CD1c-positive myeloid dendritic cell (primary cell): ENCODE results near the gene DYSF.

Source experiments
- DNase-seq: peaks from one replicate; pipeline ENCODE4 v3.0.0-alpha.2; 2016; ENCODE audit errors: extremely low spot score

Gene DYSF

DNA sequence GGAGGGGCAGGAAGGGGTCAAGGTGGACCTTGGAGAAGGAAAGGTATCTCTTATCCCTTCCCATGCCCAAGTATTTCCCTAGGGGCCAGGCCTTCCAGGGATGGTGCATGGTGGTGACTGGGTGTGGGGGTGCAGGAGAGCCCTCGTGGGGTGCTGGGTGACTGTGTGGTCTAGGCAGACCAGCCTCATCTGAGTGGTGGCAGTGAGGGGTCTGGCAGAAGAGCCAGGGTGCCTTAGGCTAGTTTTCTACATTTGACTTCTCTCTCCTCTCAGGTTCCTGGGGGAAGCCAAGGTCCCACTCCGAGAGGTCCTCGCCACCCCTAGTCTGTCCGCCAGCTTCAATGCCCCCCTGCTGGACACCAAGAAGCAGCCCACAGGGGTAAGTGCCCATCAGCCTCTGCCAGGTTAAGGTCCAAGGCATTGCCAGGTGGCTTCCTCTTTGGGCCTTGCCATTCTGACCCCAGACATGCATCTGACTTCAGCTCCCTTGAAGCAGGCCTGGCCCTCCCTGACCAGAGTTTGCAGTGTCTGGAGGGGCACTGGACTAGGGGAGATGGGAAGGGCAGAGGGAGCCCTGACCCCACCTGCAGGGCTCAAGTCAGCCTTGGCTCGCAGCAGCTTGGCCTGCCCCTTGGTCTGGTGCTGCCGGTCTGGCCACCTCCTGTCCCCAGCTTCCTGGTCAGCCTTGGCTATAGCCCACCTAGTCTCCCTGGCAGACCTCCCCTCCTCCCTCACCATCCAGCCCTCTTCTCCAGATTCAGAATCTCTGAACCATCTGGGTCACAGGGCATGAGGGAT is 49.8 kb downstream of the DYSF start:
- no peak for DNase-seq

DNA sequence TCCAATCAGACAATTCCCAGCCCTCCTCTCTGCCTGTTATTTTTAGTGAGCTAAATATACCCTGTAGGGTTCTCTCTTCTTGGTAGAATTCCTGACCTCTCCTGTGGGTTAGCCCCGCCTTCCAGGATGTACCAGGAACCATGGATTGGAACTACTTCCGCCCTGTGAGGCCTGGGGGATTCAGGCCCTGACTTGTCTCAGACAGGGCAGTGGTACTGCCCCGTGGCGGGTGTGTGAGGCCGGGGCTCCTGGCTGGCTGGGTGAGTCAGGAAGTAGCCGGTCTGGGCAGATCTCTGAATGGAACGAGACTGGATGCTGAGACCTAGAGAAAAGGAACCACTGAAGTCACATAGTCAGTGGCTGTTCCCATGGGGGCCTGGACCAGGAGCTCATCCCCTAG is 50.5 kb downstream of the DYSF start:
- no peak for DNase-seq

DNA sequence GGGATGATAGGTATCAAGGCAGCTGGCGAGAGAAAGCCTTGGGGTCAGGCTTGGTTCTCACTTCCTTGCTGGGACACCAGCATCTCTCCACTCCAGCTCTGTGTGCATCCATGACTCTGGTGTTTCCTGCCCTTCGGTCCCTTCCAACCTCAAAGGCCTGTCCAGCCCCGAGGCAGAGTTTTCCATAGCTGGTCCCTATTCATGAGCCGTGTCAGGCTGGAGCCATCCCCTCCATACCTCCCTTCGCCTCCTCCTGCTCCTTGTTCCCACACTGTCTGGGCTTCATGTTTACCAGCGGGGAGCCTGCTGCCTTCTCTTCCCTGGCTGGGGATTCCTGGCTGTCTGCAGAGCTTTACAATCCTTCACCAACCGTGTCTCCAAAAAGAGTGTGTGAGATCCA is 51.2 kb downstream of the DYSF start:
- DNase-seq = no peak

DNA sequence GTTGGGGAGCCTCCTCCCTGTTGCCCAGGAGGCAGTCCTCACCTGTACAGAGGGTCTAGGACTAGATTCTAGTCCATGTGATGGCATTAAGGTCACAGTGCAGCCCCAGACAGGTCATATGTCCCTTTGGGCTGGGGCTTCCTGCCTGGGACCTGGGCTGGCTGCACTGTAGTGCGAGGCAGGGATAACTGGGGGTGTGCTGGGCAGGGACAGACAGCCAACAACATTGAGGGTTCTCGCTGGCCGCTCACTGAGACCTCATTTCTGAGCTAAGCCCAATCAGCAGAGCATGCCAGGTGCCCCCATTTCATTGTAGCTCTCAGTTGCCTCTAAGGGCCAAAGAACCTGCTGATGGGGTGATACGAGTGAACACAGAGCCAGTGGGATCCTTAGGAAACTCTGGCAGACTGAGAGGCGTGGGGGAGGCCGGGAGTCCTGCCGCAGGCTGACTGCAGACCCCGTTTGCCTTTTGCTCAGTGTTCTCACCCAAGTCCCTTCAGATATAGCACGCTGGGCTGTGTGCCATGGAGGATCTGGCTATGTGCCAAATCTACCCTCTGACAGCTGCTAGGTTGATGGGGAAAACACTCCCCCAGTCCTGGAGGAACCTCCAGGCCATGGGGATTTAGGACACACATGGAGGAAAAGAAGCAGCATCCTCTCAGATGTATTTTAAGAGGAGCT is 51.9 kb downstream of the DYSF start:
- DNase-seq = no peak

DNA sequence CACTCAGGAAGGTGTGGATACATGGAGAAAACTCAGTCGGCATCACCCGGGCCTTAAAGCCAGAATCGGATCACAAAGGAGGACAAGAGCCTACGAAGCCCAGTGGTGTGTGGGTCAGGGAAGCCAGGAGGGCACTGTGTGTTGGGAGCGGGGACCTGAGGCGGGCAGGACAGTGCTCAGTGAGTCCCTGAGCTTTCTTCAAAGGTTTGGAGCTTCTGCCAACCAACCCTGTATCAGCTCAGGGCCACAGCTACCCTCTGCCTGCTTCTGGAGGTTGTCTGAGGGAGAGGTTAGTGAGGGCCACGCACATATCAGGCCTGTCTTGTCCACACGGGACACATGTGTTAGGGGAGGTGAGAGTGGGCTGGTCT is 52.4 kb downstream of the DYSF start:
- DNase-seq = no peak

DNA sequence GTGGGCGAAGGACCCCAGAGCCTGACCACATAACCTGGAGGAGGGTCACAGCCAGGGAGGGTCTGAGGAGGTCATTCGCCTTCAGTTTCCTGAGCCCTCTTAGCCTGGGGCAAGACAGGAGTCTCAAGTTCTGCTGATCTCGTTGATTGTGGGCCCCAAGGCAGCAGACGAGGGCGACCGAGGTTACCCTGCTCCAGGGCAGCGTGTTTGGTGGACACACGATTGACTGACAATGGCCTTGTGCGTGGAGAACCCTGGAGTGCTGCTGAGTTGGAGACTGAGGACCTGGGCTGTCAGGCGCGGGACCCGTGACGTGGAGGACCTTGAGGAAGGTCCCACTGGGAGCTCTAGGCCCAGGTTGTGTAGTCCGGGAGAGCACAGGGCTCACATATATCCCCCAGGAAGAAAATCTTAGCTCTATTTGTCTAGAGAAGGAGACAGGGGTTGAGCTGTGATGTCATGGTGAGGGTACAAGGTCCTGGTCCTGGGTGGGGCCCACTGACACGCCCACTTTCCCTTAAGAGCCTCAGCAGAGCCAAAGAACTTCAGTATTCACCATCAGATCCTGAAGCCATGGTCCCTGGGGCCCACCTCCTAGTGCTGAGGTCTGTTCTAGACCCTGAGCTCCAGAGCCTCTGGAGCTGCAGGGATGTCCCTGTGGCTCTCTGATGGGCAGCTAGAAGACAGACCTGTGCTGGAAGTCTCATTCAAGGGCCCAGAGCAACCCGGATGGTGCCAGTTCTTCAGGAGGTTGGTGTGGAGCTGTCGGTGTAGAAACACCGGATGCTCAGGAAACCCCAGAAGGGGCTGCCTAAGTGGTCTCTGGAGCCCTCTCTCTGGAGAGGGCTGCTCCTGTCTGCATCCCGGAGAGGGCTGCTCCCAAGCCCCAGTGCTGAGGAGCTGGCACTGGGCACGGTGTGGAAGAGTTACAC is 53.1 kb downstream of the DYSF start:
- DNase-seq = no peak

DNA sequence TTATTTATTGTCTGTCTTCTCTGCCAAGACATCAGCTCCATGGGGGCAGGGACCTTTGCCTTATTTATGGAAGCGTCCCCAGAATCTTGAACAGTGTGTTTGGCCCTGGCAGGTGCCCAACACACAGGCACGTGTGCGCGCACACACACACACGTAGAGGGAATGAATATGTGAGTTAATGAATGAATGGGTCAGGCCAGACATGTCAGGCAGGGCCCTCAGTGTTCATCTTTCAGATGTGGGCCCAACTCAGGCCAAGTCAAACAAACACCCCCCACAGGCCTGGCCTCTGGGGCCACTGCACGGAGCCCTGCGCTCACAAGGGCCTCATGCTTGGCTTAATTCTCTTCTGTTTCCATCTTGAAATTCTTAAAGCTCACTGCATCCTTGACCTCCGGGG is 54.1 kb downstream of the DYSF start:
- DNase-seq = no peak

DNA sequence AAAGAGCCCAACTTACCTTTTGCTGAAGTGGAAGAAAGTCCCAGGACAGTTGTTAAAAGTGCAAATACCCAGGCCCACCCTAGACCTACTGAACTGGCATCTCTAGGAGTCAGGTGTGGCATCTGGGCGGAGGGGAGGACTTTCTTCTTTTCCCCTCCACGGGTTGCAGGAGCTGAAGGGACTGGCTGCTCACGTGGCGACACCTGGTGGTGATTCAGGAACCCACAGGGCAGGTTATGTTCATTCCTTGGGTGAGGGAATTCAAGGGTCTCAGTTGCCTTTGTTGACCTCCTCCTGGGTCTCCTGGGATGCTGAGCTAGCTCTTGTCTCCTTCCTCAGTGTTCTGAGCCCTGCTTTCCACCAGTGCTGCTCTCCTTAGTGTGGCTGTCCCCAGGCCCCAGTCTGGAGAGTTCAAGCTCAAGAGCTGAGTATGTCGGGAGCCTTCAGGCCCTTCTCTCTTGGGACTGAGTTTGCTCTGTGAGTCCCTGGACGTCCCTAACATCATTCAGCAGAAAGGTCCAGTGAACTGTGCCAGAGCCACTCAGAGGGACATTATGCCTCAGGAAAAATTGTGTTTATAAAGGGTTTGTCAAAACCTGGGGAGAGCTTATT is 56.9 kb downstream of the DYSF start:
- peak; percentile 69 for DNase-seq

DNA sequence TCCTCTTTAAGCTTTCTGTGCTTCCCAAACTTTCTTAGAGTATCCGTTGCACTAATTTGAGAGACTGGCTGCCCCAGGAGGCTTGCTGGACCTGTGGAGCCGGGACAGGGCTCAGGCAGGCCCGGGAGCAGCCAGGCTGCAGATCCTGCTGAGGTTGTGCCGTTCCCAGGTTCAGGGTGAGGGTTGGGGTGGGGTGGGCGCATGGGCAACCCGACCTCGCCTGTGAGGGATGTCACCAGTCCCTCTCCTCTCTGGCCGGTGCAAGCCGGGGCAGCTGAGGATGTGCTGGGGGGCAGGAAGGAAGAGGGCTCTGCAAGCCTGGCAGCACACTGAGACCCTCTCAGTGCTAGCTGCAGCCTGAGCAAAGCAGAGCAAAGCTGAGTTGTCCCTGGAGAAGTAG is 57.6 kb downstream of the DYSF start:
- DNase-seq = no peak

DNA sequence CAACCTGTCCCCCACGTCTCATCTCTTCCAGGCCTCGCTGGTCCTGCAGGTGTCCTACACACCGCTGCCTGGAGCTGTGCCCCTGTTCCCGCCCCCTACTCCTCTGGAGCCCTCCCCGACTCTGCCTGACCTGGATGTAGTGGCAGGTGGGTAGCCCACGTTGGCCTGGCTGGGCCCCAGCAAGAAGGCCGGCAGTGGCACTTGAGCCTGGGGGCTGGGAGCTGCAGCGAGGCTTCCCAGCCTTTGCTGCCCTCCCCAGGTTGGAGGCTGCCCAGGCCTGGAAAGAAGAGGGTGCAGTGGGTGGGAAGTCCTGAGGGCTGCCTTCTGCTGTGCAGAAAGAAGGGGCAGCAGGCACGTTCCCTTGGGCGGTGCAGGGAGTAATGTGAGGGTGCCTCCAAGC is 58.4 kb downstream of the DYSF start:
- DNase-seq = no peak

DNA sequence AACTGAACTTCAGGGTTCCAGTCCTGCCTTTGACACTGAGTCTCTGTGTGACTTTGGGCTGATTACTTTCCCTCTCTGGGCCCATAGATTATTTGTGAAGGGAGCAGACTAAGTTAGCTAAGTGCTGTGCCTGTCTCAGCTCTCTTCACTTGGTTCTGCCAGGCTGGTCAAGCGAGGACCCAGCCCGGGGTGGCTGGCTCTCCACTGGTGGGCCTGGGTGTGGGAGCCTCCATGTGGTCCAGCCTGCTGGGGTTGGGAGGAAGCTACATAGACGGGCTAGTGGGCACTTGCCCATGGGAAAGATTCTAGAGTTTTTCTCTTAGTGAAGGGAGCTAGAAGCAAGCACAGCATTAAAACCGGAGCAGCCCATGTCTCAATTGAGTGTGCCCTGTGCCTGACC is 59.0 kb downstream of the DYSF start:
- DNase-seq = no peak

DNA sequence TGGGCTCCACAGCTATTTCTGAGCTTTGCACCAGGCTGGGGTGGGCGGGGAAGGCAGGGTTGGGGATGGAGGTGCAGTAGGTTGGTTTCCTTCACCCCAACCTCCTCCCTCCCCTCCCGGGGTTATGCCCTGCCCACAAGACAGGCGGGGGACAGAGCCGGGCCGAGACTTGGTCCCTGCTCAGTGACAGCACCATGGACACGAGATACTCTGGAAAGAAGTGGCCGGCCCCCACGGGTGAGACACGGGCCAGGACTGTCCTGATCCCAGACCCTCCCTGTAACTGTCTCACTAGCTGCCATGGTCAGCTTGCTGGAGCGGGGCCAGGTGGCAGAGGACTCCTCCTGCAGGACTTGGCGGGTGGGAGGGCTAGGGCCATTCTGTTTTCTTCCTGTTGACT is 59.7 kb downstream of the DYSF start:
- DNase-seq = no peak

DNA sequence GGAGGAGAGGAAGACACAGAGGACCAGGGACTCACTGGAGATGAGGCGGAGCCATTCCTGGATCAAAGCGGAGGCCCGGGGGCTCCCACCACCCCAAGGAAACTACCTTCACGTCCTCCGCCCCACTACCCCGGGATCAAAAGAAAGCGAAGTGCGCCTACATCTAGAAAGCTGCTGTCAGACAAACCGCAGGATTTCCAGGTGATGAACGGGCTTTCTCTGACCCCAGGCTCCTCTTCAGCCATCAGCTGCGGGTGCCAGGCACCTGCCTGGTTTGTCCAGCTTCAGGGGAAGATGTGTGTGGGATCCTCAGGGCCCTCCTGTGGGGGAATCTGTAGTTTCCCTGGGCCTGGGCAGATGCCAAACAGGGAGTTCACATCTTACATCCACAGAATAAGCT is 60.4 kb downstream of the DYSF start:
- DNase-seq = no peak

DNA sequence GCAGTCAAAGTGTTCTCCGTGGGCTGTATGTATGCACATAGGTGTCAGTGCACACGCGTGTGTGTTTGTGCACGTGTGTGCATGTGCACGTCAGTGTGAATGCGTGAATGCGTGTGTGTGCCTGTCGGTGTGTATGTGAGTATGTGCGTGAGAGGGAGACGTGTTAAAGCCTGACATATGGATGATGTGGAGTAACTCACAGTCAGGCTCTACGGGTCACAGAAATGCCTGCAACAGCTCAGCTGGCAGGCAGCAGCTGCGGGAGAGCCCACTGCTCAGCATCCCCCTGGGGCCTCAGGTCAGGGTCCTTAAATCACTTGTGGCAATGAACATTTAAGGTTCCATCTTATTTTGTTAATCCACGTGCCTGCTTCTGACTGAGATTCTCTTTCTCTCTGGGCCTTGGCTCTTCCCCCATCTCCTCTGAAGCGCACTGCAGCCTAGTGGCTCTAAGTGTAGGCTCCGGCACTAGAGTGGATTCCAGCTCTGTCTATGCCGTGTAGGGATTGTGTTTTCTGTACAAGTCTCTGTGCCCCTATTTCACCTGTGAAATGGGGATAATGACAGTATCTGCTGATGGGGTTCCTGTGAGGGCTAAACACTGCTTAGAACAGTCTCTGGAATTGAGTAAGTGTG is 63.0 kb downstream of the DYSF start:
- no peak for DNase-seq

DNA sequence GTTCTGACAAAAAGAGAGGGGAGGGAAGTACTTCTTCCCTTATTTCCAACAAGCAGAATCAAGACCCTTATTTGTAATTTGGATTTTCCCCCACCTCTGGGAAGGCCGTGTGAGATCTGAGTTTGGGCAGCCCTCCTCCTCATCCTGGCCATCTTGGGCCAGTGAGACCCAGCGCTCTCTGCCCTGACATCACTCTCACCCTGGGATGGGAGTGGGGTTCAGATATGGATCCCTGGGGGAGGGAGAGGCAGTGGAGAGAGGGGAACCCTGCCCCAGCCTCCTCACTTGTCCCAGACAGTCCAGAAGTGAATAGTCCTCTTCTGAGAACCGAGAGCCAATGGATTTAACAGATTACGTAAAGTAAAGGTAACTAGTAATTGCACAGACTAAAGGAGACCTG is 64.5 kb downstream of the DYSF start:
- DNase-seq = no peak

DNA sequence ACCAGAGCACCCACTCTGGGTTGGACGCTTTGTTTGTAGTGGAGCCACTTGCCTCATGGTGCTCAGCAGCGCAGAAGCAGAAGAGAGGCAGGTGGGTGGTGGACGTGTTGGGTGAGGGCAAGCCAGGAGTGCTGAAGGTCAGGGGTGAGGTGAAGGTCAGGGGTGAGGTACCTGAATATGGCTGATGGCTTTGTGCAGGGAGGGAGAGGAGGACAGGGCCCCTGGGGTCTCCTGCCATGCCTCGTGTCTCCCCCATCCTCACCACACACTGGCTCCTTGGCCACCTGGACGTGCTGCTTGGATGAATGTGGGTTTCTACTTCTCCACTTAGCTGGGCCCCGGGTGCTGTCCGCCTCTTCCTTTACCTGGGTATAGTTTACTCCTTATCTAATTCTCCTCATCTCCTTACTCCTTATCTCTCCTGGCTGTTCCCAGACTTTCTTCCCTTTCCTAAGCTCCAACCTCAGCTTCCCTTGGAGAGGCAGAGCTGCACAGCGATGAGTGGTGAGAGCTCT is 68.1 kb downstream of the DYSF start:
- no peak for DNase-seq

DNA sequence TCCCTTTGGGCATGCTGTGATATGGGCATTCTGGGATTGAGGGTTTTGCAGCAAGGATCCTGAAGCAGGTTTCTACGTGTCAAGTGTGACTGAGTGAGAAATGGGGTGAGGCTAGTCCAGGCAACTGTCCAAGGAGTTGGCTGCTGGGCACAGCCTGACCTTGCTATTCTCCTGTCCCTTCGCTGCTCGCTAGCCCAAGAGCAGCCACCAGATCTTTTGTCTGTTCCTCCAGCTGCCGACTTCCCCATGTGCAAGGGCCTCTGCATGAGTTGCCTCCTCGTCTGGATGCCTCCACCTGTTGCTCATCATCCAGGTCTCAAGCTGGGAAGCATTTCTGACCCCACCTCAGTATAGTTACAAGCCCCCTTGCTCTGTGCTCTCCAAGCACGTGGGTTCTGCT is 71.1 kb downstream of the DYSF start:
- DNase-seq = no peak

DNA sequence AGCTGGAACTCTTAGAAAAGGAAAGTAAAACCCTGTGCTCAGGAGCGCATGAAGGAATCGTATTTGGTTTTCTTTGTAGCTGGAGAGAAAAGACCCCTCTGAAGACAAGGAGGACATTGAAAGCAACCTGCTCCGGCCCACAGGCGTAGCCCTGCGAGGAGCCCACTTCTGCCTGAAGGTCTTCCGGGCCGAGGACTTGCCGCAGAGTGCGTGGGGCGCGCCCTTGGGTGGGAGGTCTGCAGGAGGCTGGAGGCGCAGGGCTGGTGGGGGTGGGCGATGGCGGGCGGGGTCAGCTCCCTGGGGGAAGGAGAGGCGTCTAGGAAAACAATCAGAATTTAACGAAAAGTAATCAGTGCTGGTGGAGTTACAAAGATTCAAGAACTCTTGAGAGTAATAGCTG is 72.8 kb downstream of the DYSF start:
- no peak for DNase-seq

DNA sequence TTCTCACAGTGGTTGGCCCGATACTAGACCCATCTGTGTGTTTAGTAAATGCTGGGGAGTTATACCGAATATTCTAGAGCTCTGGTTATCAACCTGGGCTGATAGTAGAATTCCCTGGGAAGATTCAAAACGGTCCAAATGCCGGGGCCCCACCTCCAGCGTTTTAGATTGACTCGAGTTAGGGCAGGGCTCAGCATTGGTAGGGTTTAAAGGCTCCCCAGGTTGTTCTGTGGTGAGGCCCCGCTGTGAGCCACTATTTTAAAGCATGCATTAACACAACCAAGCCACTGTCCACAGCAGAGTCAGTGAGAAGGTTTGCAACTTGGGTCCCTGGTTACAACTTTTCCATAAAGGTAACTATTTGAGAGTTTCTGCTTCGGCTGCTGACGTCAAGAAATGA is 73.6 kb downstream of the DYSF start:
- DNase-seq = no peak

DNA sequence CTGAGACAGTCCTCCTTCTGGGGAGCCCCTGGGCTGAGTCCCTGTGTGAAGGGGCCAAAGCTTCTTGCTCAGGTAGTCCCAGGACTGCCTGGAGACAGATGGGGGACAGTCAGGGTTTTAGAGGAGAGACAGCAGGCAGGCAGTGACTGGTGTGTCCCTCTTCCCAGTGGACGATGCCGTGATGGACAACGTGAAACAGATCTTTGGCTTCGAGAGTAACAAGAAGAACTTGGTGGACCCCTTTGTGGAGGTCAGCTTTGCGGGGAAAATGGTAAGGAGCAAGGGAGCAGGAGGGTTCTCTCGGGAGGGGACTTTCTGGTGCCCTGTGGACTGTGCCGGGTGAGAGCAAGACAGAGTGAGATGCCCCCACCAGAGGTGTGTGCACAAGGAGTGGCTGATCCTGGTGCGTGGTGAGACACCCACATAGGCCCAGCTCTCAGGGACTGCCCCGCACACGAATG is 74.8 kb downstream of the DYSF start:
- DNase-seq = no peak

DNA sequence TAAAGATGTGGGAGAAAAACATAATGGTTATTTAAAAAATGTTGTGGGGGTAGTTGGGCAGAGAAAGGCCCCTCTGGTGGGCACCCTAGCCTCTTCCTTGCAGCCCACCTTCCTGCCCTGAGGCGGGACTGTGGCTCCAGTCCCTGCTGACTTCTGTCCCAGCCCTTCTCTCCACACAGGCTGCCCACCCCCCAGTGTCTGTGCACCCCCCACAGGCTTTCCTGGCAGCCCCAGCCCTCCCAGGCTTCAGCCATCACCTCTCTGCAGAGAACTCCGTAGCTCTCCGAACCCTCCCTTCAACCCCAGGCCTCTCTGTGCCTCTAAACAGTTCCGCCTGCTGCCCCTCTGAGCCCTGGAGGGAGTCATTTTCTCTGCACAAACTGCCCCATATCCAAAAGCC is 75.4 kb downstream of the DYSF start:
- DNase-seq = no peak
